ENCODE measurements around the gene NKX3-2.

The NKX3-2 gene

DNA sequence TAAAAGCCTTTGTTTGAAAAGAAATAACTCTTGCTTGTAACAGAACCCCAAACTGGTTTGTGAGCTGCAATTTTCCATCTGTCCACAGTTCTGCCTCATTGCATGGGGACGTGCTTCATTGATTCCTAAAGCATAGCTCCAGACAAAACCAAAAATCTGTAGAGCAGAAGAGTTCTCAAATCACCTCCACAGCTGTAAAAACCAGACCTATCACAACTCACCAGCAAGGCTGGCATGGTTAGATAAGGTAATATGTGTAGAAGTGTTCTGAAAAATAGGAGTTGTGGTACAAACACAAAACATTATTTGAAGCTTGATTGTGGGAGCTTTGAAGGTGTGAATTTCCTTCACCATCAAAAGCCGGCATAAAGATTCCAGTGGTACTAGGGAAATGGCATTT is 47.7 kb downstream of the NKX3-2 start:
- DNase-seq: no peak

DNA sequence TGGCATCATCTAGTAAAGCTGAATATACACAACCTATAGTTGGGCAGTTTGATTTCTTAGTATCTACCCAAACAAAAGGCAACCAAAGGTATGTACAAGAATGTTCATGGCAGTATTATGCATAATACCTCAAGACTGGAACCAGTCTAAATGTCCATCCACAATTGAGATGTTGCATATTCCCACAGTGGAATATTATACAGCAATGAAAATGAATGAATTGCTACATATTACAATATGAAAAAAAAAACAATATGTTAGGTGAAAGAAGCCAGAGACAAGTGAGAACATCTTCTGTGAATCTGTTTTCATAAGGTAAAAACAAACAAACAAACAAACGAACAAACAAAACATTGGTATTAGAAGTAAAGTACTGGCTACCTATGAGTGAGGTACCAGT is 48.6 kb downstream of the NKX3-2 start:
- DNase-seq: no peak

- no peak for DNase-seq
Measured at GRCh38 chr4:13493793-13494192, 50.5 kb downstream of the NKX3-2 start.

- DNase-seq: no peak
Measured at GRCh38 chr4:13492747-13493146, 51.6 kb downstream of the NKX3-2 start.

Data from NCI-H1105 treated with DMSO at 0.1 percent for 48 hours (cell line).